Measurements from ENCODE around the gene TSC22D1.
"Not testable (repeated sequence)": the region's sequence is repeated elsewhere in the genome, so short reads cannot be mapped to it uniquely, and the experiment has no call there.

Gene TSC22D1

GRCh38 chr13:44575741-44576350 lies at the start of gene TSC22D1:
TSS of gene TSC22D1 (minus strand) at chr13:44576330. CDS start at chr13:44576074, 256 bp downstream.
- peak; percentile 68 for DNase-seq

GRCh38 chr13:44622708-44623107 lies 46.6 kb upstream of the TSC22D1 start:
- no peak for DNase-seq

- no peak for DNase-seq
Observed at GRCh38 chr13:44622261-44622660, 46.1 kb upstream of the TSC22D1 start.

GRCh38 chr13:44620057-44620456 lies 43.9 kb upstream of the TSC22D1 start:
- DNase-seq, result no peak

- DNase-seq, result no peak
Observed at GRCh38 chr13:44619651-44620050, 43.5 kb upstream of the TSC22D1 start.

GRCh38 chr13:44618326-44618725 lies 42.2 kb upstream of the TSC22D1 start:
- DNase-seq, result no peak

- no peak for DNase-seq
Observed at GRCh38 chr13:44617648-44618047, 41.5 kb upstream of the TSC22D1 start.

GRCh38 chr13:44609137-44609536 lies 33.0 kb upstream of the TSC22D1 start:
- DNase-seq, result no peak

- no peak for DNase-seq
Observed at GRCh38 chr13:44605721-44606120, 29.6 kb upstream of the TSC22D1 start.

- DNase-seq, result no peak
Observed at GRCh38 chr13:44605275-44605674, 29.1 kb upstream of the TSC22D1 start.

- no peak for DNase-seq
Observed at GRCh38 chr13:44601586-44601985, 25.5 kb upstream of the TSC22D1 start.

GRCh38 chr13:44593861-44594592 lies 17.9 kb upstream of the TSC22D1 start:
- DNase-seq, result not testable (repeated sequence)

- no peak for DNase-seq
Observed at GRCh38 chr13:44592216-44592847, 16.2 kb upstream of the TSC22D1 start.

- DNase-seq, result peak; percentile 30
Observed at GRCh38 chr13:44591316-44591715, 15.2 kb upstream of the TSC22D1 start.

- DNase-seq, result no peak
Observed at GRCh38 chr13:44583137-44583536, 7.0 kb upstream of the TSC22D1 start.

GRCh38 chr13:44578067-44578400 lies 1.9 kb upstream of the TSC22D1 start:
- peak; percentile 57 for DNase-seq

- peak; percentile 98 for DNase-seq
Observed at GRCh38 chr13:44577236-44578066, 1.3 kb upstream of the TSC22D1 start.

- no peak for DNase-seq
Observed at GRCh38 chr13:44576351-44577235, 463 bp upstream of the TSC22D1 start.

GRCh38 chr13:44575035-44575434 lies 1.1 kb downstream of the TSC22D1 start:
- DNase-seq, result no peak

- no peak for DNase-seq
Observed at GRCh38 chr13:44574466-44574855, 1.7 kb downstream of the TSC22D1 start.

- DNase-seq, result peak; percentile 79
Observed at GRCh38 chr13:44573790-44574465, 2.2 kb downstream of the TSC22D1 start.

- peak; percentile 13 for DNase-seq
Observed at GRCh38 chr13:44573071-44573470, 3.1 kb downstream of the TSC22D1 start.

Data from hematopoietic multipotent progenitor cell treated with erythropoietin and hydrocortisone succinate and interleukin-3 and kit ligand, for 6 days (in vitro differentiated cells).